ENCODE data around the gene FKBP3.
"Not testable (repeated sequence)": the region's sequence is repeated elsewhere in the genome, so short reads cannot be mapped to it uniquely, and the experiment has no call there.

FKBP3 gene

GRCh38 chr14:45083976-45084722 lies 50.1 kb downstream of the FKBP3 start, which contains the start of gene PRPF39:
Gene PRPF39, plus strand, starts transcription at chr14:45084116. Its CDS starts 11,124 bp downstream, at chr14:45095240.
- peak within 1 kb of the TSS; percentile 87 for H3K4me3 ChIP-seq (ENCODE audit: control insufficient read depth, low read depth, low read length)
- no peak for TF ChIP-seq CTCF (conservative IDR thresholded peaks at IDR 0.05; ENCODE audit: control insufficient read depth, insufficient read depth, low read depth, low read length)
- DNase-seq (ENCODE audit: low read depth) = peak; percentile 88

DNA sequence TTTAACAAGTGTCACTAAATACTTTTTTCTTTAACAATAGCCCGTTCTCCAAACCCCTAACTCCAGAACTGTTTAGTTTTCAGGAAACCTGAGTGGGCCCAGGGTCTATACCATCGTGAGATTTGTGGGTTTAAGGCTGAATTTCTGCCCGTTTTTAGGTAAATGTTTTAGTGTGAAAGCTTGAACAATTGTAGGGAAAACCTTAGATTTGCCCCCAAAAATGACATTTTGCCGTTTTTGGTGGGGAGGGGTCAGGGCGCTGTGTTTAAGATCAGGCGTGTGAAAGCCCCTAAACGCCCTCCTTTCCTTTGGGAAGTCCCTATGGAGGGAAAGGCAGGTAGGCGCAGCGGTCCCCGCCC lies 50.7 kb downstream of the FKBP3 start:
- no peak for TF ChIP-seq CTCF (conservative IDR thresholded peaks at IDR 0.05; ENCODE audit: control insufficient read depth, insufficient read depth, low read depth, low read length)
- no peak for DNase-seq (ENCODE audit: low read depth)
- peak overlapping the region; percentile 87 for H3K4me3 ChIP-seq (ENCODE audit: control insufficient read depth, low read depth, low read length)

- no peak for DNase-seq (ENCODE audit: low read depth)
These were observed 51.9 kb downstream of the FKBP3 start for GRCh38 chr14:45082420-45082819.

DNA sequence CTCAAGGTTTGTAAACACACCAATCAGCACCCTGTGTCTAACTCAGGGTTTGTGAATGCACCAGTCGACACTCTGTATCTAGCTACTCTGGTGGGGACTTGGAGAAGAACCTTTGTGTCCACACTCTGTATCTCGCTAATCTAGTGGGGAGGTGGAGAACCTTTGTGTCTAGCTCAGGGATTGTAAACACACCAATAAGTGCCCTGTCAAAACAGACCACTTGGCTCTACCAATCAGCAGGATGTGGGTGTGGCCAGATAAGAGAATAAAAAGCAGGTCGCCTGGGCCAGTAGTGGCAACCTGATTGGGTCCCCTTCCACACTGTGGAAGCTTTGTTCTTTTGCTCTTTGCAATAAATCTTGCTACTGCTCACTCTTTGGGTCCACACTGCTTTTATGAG lies 53.2 kb downstream of the FKBP3 start:
- DNase-seq (ENCODE audit: low read depth); H3K4me3 ChIP-seq (ENCODE audit: control insufficient read depth, low read depth, low read length): not testable (repeated sequence)

More at GRCh38 chr14:45082420-45082819, 51.9 kb downstream of the FKBP3 start:
- no peak for TF ChIP-seq CTCF (conservative IDR thresholded peaks at IDR 0.05; ENCODE audit: control insufficient read depth, insufficient read depth, low read depth, low read length)
- no peak overlapping the region for H3K4me3 ChIP-seq (ENCODE audit: control insufficient read depth, low read depth, low read length)

DNA sequence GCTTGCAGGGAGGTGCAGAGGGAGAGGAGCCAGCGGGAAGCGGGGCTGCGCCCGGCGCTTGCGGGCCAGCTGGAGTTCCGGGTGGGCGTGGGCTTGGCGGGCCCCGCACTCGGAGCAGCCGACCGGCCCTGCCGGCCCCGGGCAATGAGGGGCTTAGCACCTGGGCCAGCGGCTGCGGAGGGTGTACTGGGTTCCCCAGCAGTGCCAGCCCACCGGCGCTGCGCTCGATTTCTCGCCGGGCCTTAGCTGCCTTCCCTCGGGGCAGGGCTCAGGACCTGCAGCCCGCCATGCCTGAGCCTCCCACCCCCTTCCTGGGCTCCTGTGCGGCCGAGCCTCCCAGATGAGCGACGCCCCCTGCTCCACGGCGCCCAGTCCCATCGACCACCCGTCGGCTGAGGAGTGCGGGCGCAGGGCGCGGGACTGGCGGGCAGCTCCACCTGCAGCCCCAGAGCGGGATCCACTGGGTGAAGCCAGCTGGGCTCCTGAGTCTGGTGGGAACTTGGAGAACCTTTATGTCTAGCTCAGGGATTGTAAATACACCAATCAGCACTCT lies 53.8 kb downstream of the FKBP3 start:
- H3K4me3 ChIP-seq (ENCODE audit: control insufficient read depth, low read depth, low read length); DNase-seq (ENCODE audit: low read depth): not testable (repeated sequence)

GRCh38 chr14:45078323-45078722 lies 56.0 kb downstream of the FKBP3 start:
- H3K4me3 ChIP-seq (ENCODE audit: control insufficient read depth, low read depth, low read length) = no peak overlapping the region
- DNase-seq (ENCODE audit: low read depth) = no peak
- TF ChIP-seq CTCF (conservative IDR thresholded peaks at IDR 0.05; ENCODE audit: control insufficient read depth, insufficient read depth, low read depth, low read length) = no peak

GRCh38 chr14:45073231-45073879 lies 60.9 kb downstream of the FKBP3 start:
- no peak overlapping the region for H3K4me3 ChIP-seq (ENCODE audit: control insufficient read depth, low read depth, low read length)
- no peak for TF ChIP-seq CTCF (conservative IDR thresholded peaks at IDR 0.05; ENCODE audit: control insufficient read depth, insufficient read depth, low read depth, low read length)
- DNase-seq (ENCODE audit: low read depth) = no peak
